H1 (cell line): ENCODE results near the gene CEBPB. TPM values are rescaled to one million over a fixed set of nuclear protein-coding genes. Genes with fewer than 3 reads are reported as not detected.

ENCODE experiments used
- CTCF ChIA-PET: fragments of 300-600 bp; sonication (Branson Sonifier 250); formaldehyde crosslinking; loops from one replicate; lab custom pipeline; 2021; ENCODE audit not compliant: partially characterized antibody; lab: Charles Lee
- POLR2A ChIA-PET: fragments of 300-600 bp; sonication (Branson Sonifier 250); formaldehyde crosslinking; loops from one replicate; lab custom pipeline; 2021; ENCODE audit warnings: inconsistent platforms; ENCODE audit not compliant: partially characterized antibody; lab: Charles Lee
- DNase-seq, 2 experiments: peaks; one replicate each; pipeline versions ENCODE4 v3.0.0 to v3.0.0-alpha.2; 2010 to 2022; ENCODE audit warnings: low spot score in 2 of 2, low read depth in 1 of 2, mixed read lengths in 1 of 2
- FAIRE-seq: peaks from 2 replicates; lab custom pipeline; 2011; peaks lifted over from hg19 to GRCh38; lab: Jason Lieb, UNC
- H2AFZ ChIP-seq: 2 replicates; pipeline ENCODE4 v1.8.1; 2012; ENCODE audit warnings: low read length, inconsistent platforms
- H2AK5ac ChIP-seq: 2 replicates; pipeline ENCODE4 v1.6.1; 2013; ENCODE audit warnings: low read depth, low read length
- H2BK120ac ChIP-seq: replicated peaks from 2 replicates; pipeline ENCODE3; 2013; ENCODE audit warnings: low read depth, low read length, inconsistent platforms
- H2BK12ac ChIP-seq: 2 replicates; pipeline ENCODE4 v1.6.1; 2013; ENCODE audit warnings: low read depth, low read length
- H2BK15ac ChIP-seq: 2 replicates; pipeline ENCODE4 v1.6.1; 2013; ENCODE audit warnings: low read length
- H2BK20ac ChIP-seq: 2 replicates; pipeline ENCODE4 v1.6.1; 2013; ENCODE audit warnings: low read length
- H2BK5ac ChIP-seq: 2 replicates; pipeline ENCODE4 v1.6.1; 2013; ENCODE audit warnings: low read depth, low read length
- H3K14ac ChIP-seq: 2 replicates; pipeline ENCODE4 v1.6.1; 2013; ENCODE audit warnings: inconsistent platforms; ENCODE audit not compliant: insufficient read length
- H3K18ac ChIP-seq: 2 replicates; pipeline ENCODE4 v1.6.1; 2013; ENCODE audit warnings: low read length; ENCODE audit errors: extremely low read depth
- H3K23ac ChIP-seq: 2 replicates; pipeline ENCODE4 v1.6.1; 2013; ENCODE audit warnings: inconsistent platforms; ENCODE audit not compliant: insufficient read length
- H3K23me2 ChIP-seq: 2 replicates; pipeline ENCODE4 v1.6.1; 2013; ENCODE audit warnings: low read depth, low read length
- H3K27ac ChIP-seq: 2 replicates; pipeline ENCODE4 v1.6.1; 2011; ENCODE audit warnings: low read depth, low read length, inconsistent platforms
- H3K27me3 ChIP-seq, 4 experiments: replicated peaks in 1 of 4; 1 replicate in 1 of 4; 2 replicates in 3 of 4; pipeline versions ENCODE4 v1.6.1 to v1.8.1; 2011 to 2013; ENCODE audit warnings: low read length in 3 of 4, mild to moderate bottlenecking in 3 of 4, inconsistent platforms in 2 of 4, mixed read lengths in 2 of 4, moderate library complexity in 1 of 4; ENCODE audit not compliant: control insufficient read depth in 3 of 4, insufficient read depth in 3 of 4; ENCODE audit errors: extremely low read depth in 1 of 4
- H3K36me3 ChIP-seq, 4 experiments: 2 replicates each; pipeline versions ENCODE4 v1.6.1 to v1.8.1; 2011 to 2013; ENCODE audit warnings: mild to moderate bottlenecking in 4 of 4, low read length in 3 of 4, moderate library complexity in 2 of 4, control low read depth in 1 of 4, inconsistent platforms in 1 of 4; ENCODE audit not compliant: insufficient read depth in 4 of 4, control insufficient read depth in 2 of 4
- H3K4ac ChIP-seq: replicated peaks from 2 replicates; pipeline ENCODE3; 2013; ENCODE audit warnings: low read length, low read depth, mixed read lengths, inconsistent platforms; ENCODE audit not compliant: insufficient read length
- H3K4me1 ChIP-seq, 4 experiments: replicated peaks in 1 of 4; 1 replicate in 1 of 4; 2 replicates in 3 of 4; pipeline versions ENCODE4 v1.6.1 to v1.8.1; 2011 to 2013; ENCODE audit warnings: low read length in 3 of 4, inconsistent platforms in 2 of 4, mixed read lengths in 1 of 4; ENCODE audit not compliant: insufficient read depth in 4 of 4, control insufficient read depth in 3 of 4
- H3K4me2 ChIP-seq, 2 experiments: 2 replicates each; pipeline versions ENCODE4 v1.6.1 to v1.8.1; 2011 to 2013; ENCODE audit warnings: low read depth in 2 of 2, low read length in 2 of 2, control low read depth in 1 of 2, inconsistent platforms in 1 of 2, mild to moderate bottlenecking in 1 of 2; ENCODE audit not compliant: insufficient read depth in 1 of 2
- H3K4me3 ChIP-seq, 4 experiments: fragments of 200-600, 300-600 bp in 1 of 4; sonication (generic), shearing (Covaris generic), sonication (Bioruptor Twin) in 1 of 4; 2 replicates each; pipeline versions ENCODE4 v1.5.1 to v1.8.1; 2011 to 2016; ENCODE audit warnings: low read length in 4 of 4, low read depth in 3 of 4, control low read depth in 2 of 4, inconsistent platforms in 2 of 4, mild to moderate bottlenecking in 2 of 4, mixed read lengths in 1 of 4, moderate library complexity in 1 of 4; ENCODE audit not compliant: insufficient read depth in 2 of 4; ENCODE audit errors: extremely low read depth in 1 of 4
- H3K56ac ChIP-seq: replicated peaks from 2 replicates; pipeline ENCODE3; 2013; ENCODE audit warnings: low read depth, mild to moderate bottlenecking, mixed read lengths, low read length, inconsistent platforms; ENCODE audit not compliant: insufficient read length
- H3K79me1 ChIP-seq: 2 replicates; pipeline ENCODE4 v1.6.1; 2013; ENCODE audit warnings: low read depth, low read length, control low read depth
- H3K79me2 ChIP-seq, 2 experiments: 2 replicates each; pipeline versions ENCODE4 v1.6.1 to v1.8.1; 2012 to 2013; ENCODE audit warnings: low read length in 2 of 2, mild to moderate bottlenecking in 2 of 2, inconsistent platforms in 1 of 2; ENCODE audit not compliant: insufficient read depth in 2 of 2, control insufficient read depth in 1 of 2
- H3K9ac ChIP-seq, 4 experiments: replicated peaks in 1 of 4; 1 replicate in 1 of 4; 2 replicates in 3 of 4; pipeline versions ENCODE4 v1.6.1 to v1.8.1; 2011 to 2013; ENCODE audit warnings: low read depth in 3 of 4, low read length in 3 of 4, control low read depth in 2 of 4, mild to moderate bottlenecking in 2 of 4, moderate library complexity in 2 of 4, inconsistent platforms in 1 of 4; ENCODE audit errors: extremely low read depth in 1 of 4
- H3K9me3 ChIP-seq, 2 experiments: 2 replicates each; pipeline versions ENCODE4 v1.6.1 to v1.8.1; 2012 to 2013; ENCODE audit warnings: mild to moderate bottlenecking in 2 of 2, moderate library complexity in 2 of 2, control low read depth in 1 of 2, inconsistent platforms in 1 of 2, low read depth in 1 of 2, low read length in 1 of 2, mixed read lengths in 1 of 2; ENCODE audit not compliant: insufficient read depth in 2 of 2
- H4K20me1 ChIP-seq, 2 experiments: replicated peaks in 1 of 2; 2 replicates each; pipeline versions ENCODE3 to v1.8.1; 2011 to 2013; ENCODE audit warnings: inconsistent platforms in 2 of 2, low read length in 2 of 2, mild to moderate bottlenecking in 1 of 2; ENCODE audit not compliant: insufficient read depth in 2 of 2, control insufficient read depth in 1 of 2
- H4K5ac ChIP-seq: 2 replicates; pipeline ENCODE4 v1.6.1; 2013; ENCODE audit warnings: low read length, low read depth, mixed read lengths, inconsistent platforms; ENCODE audit not compliant: insufficient read length
- H4K8ac ChIP-seq: 2 replicates; pipeline ENCODE4 v1.8.0; 2013; ENCODE audit warnings: mild to moderate bottlenecking, moderate library complexity, low read length, inconsistent platforms; ENCODE audit not compliant: insufficient read depth; ENCODE audit errors: extremely low read depth
- H4K91ac ChIP-seq: replicated peaks from 2 replicates; pipeline ENCODE3; 2013; ENCODE audit warnings: low read length, mixed read lengths, inconsistent platforms; ENCODE audit not compliant: insufficient read length
- ASH2L ChIP-seq: fragments of 200-600, 300-600 bp; sonication (generic); IDR thresholded peaks from one replicate; pipeline ENCODE4 v1.7.1; 2017; ENCODE audit warnings: low read length
- EP300 ChIP-seq, 2 experiments: IDR thresholded peaks; 1 replicate in 1 of 2; 2 replicates in 1 of 2; pipeline ENCODE4 v1.6.1; 2011 to 2012; ENCODE audit warnings: low read depth in 2 of 2, low read length in 2 of 2, mild to moderate bottlenecking in 2 of 2, borderline replicate concordance in 1 of 2, inconsistent platforms in 1 of 2, moderate library complexity in 1 of 2
- JUN ChIP-seq: IDR thresholded peaks from 2 replicates; pipeline ENCODE4 v1.6.1; 2011; ENCODE audit warnings: low read depth, mild to moderate bottlenecking, improper control_type of control experiment, low read length
- JUND ChIP-seq: IDR thresholded peaks from 2 replicates; pipeline ENCODE4 v1.6.1; 2011; ENCODE audit warnings: mild to moderate bottlenecking, improper control_type of control experiment, low read length
- NANOG ChIP-seq: IDR thresholded peaks from 2 replicates; pipeline ENCODE4 v1.6.1; 2011; ENCODE audit warnings: low read length, low read depth, mild to moderate bottlenecking, inconsistent platforms; ENCODE audit not compliant: insufficient read depth, poor library complexity, severe bottlenecking
- POLR2AphosphoS5 ChIP-seq: IDR thresholded peaks from 2 replicates; pipeline ENCODE4 v1.6.1; 2011; ENCODE audit warnings: low read depth, low read length
- SIN3A ChIP-seq, 2 experiments: IDR thresholded peaks in 1 of 2; conservative IDR thresholded peaks in 1 of 2; 2 replicates each; pipeline ENCODE4 v1.6.1; 2011 to 2012; ENCODE audit warnings: low read length in 2 of 2, improper control_type of control experiment in 1 of 2, low read depth in 1 of 2, mild to moderate bottlenecking in 1 of 2
- SIRT6 ChIP-seq: IDR thresholded peaks from one replicate; pipeline ENCODE4 v1.7.1; 2012; ENCODE audit warnings: low read length, inconsistent platforms
- SP2 ChIP-seq: IDR thresholded peaks from 2 replicates; pipeline ENCODE4 v1.6.1; 2012; ENCODE audit warnings: mild to moderate bottlenecking, low read length, inconsistent platforms
- TBP ChIP-seq: IDR thresholded peaks from 2 replicates; pipeline ENCODE4 v1.6.1; 2011; ENCODE audit warnings: low read depth, low read length, improper control_type of control experiment
- TEAD4 ChIP-seq: IDR thresholded peaks from 2 replicates; pipeline ENCODE4 v1.6.1; 2012; ENCODE audit warnings: low read depth, low read length, inconsistent platforms, mixed read lengths
- WGBS, 2 experiments: shearing (Covaris generic) in 1 of 2; methylation state at CpG; one replicate each; pipeline versions ENCODE4 v1.1.6 to v1.1.7; 2013 to 2015; ENCODE audit warnings: low lambda C conversion rate in 2 of 2, mixed read lengths in 2 of 2, inconsistent platforms in 1 of 2, low coverage in 1 of 2, missing lambda C conversion rate in 1 of 2; ENCODE audit not compliant: insufficient replicate concordance in 2 of 2, insufficient coverage in 1 of 2, insufficient read length in 1 of 2; ENCODE audit errors: extremely low coverage in 1 of 2, missing lambda C conversion rate in 1 of 2; 5-methylcytosine and 5-hydroxymethylcytosine counted together
- polyA plus RNA-seq, 7 experiments: library from polyadenylated mRNA; depleted of rRNA in 3 of 7; stranded (reverse) in 5 of 7; unstranded in 2 of 7; fragments of >200 nt in 5 of 7; fragments of 200-250 nt in 2 of 7; gene quantifications; 1 replicate in 5 of 7; 2 replicates in 1 of 7; 4 replicates in 1 of 7; pipeline versions ENCODE4 v1.2.1 to v1.2.3, GENCODE V29; 2011 to 2013; ENCODE audit warnings: missing spikeins in 2 of 7, mixed read lengths in 2 of 7
- total RNA-seq: library from RNA; stranded (reverse); fragmentation: NEBNext Ultra II Directional; extraction: Animal tissue kit (Norgen Biotek cat#: 25700); gene quantifications from 2 replicates; pipeline ENCODE4 v1.2.1, GENCODE V29; 2021
- TF ChIP-seq, protein P1 (sequence below), 3 experiments: IDR thresholded peaks; 1 replicate in 2 of 3; 2 replicates in 1 of 3; pipeline versions ENCODE4 v1.5.1 to v1.6.1; 2011; ENCODE audit warnings: low read length in 3 of 3, mild to moderate bottlenecking in 3 of 3, inconsistent platforms in 2 of 3, low read depth in 1 of 3, moderate library complexity in 1 of 3; ENCODE audit not compliant: insufficient read depth in 1 of 3; ENCODE audit errors: control extremely low read depth in 1 of 3

CEBPB gene
- total and polyA plus RNA-seq, 2 of the 8 experiments (the other 6 are each of a cell fraction or from before 2014, with no cell fraction given) = 7.1 to 24.1 TPM

DNA sequence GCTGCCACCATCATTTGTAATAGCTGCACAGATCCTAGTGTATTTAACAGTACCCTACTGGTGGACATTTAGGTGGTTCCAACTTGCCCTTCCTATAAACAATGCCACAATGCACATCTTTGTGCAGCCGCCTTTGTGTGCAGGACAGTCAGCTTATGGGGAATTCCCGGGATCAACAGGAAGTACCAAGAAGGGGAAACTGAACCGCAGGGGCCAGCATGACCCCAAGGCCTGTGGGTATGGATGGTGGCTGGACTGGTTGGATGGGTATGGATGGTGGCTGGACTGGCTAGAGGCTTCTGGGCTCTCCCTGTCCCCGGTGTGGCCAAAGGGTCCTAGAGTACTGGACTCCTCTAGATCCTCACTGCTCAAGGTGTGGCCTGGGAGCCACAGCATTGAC is 46.7 kb downstream of the CEBPB start:
- no peak overlapping the region for H2AFZ ChIP-seq
- H2BK15ac ChIP-seq = no peak overlapping the region
- H3K9ac ChIP-seq = no peak overlapping the region; a peak in 1 of 7 replicates
- H2AK5ac ChIP-seq = no peak overlapping the region
- no peak overlapping the region for H2BK120ac ChIP-seq
- H2BK12ac ChIP-seq = no peak overlapping the region
- H3K56ac ChIP-seq = no peak overlapping the region
- no peaks in the 10 kb centered on the region for H3K4me1 ChIP-seq
- no peak overlapping the region for H2BK5ac ChIP-seq
- H3K18ac ChIP-seq = no peak overlapping the region; the same call in 1 of the 2 replicates
- H3K23me2 ChIP-seq = no peaks in the 10 kb centered on the region; the same call in 1 of the 2 replicates
- H4K5ac ChIP-seq = no peak overlapping the region
- H3K79me2 ChIP-seq = no peaks in the 10 kb centered on the region
- H3K27me3 ChIP-seq = no peaks in the 10 kb centered on the region; a peak in 1 of 7 replicates
- no peak overlapping the region for H4K8ac ChIP-seq
- no peak for FAIRE-seq
- H4K91ac ChIP-seq = no peak overlapping the region
- no peak overlapping the region for H3K4me3 ChIP-seq
- H3K27ac ChIP-seq = no peak overlapping the region
- H3K79me1 ChIP-seq = no peaks in the 10 kb centered on the region
- H4K20me1 ChIP-seq = no peaks in the 10 kb centered on the region
- H3K9me3 ChIP-seq = no peaks in the 10 kb centered on the region
- H3K14ac ChIP-seq = no peak overlapping the region
- no peak overlapping the region for H3K23ac ChIP-seq
- POLR2A ChIA-PET = no interaction called here
- no peak overlapping the region for H3K4ac ChIP-seq
- no peak overlapping the region for H3K4me2 ChIP-seq
- DNase-seq = no peak
- H2BK20ac ChIP-seq = no peak overlapping the region
- no peaks in the 10 kb centered on the region for H3K36me3 ChIP-seq
- CTCF ChIA-PET = interaction anchor here (0.8 kb wide), 1 partner anchor 24 kb away, joined by 3 read pairs; no protein-coding TSS in a partner anchor
- WGBS, 2 experiments = 89% methylated on average over 4 of the region's 4 CpGs; no CpG with 5 or more reads in 1 of the 2 experiments
- TF ChIP-seq ASH2L = no peak
- TF ChIP-seq POLR2AphosphoS5 = no peak
- TF ChIP-seq TBP = no peak
- no peak for TF ChIP-seq TEAD4
- TF ChIP-seq SIN3A (conservative IDR thresholded peaks at IDR 0.05 in 1 of 2, IDR thresholded peaks at IDR 0.05 in 1 of 2; ENCODE audit: low read depth in 1 of 2, low read length in 2 of 2) = no peak
- no peak for TF ChIP-seq SIRT6
- TF ChIP-seq JUND = no peak
- TF ChIP-seq EP300 (IDR thresholded peaks at IDR 0.05; ENCODE audit: borderline replicate concordance in 1 of 2, low read depth in 2 of 2, low read length in 2 of 2) = no peak
- no peak for TF ChIP-seq SP2
- TF ChIP-seq JUN = no peak
- TF ChIP-seq NANOG = no peak
- TF ChIP-seq, protein P1, sequence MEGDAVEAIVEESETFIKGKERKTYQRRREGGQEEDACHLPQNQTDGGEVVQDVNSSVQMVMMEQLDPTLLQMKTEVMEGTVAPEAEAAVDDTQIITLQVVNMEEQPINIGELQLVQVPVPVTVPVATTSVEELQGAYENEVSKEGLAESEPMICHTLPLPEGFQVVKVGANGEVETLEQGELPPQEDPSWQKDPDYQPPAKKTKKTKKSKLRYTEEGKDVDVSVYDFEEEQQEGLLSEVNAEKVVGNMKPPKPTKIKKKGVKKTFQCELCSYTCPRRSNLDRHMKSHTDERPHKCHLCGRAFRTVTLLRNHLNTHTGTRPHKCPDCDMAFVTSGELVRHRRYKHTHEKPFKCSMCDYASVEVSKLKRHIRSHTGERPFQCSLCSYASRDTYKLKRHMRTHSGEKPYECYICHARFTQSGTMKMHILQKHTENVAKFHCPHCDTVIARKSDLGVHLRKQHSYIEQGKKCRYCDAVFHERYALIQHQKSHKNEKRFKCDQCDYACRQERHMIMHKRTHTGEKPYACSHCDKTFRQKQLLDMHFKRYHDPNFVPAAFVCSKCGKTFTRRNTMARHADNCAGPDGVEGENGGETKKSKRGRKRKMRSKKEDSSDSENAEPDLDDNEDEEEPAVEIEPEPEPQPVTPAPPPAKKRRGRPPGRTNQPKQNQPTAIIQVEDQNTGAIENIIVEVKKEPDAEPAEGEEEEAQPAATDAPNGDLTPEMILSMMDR (IDR thresholded peaks at IDR 0.05; ENCODE audit: control extremely low read depth in 1 of 3, insufficient read depth in 1 of 3, low read depth in 1 of 3, low read length in 3 of 3) = no peak
